IMR-90 (cell line): Measurements from ENCODE around the gene HSD3B2. TPM values are rescaled to one million over a fixed set of nuclear protein-coding genes. Genes with fewer than 3 reads are reported as not detected.

Experiments used
- ATAC-seq: fragments of 200-7000 bp; cut with Tn5 transposase; 2 replicates; pipeline ENCODE4 v1.9.1; 2020; ENCODE audit warnings: low read depth, mild to moderate bottlenecking, moderate library complexity
- Bru-seq: library from RNA; stranded (reverse); fragments of 400-500 nt; gene quantifications from one replicate; lab custom pipeline; 2021; lab: Mats Ljungman, UMichigan
- BruChase-seq, 2 experiments: library from RNA; stranded (reverse); fragments of 400-500 nt; gene quantifications; one replicate each; lab custom pipeline; 2021; lab: Mats Ljungman, UMichigan
- BruUV-seq: library from RNA; stranded (reverse); fragments of 400-500 nt; replicated peaks from 2 replicates; lab custom pipeline; 2021; lab: Mats Ljungman, UMichigan
- CTCF ChIA-PET: fragments of 300-600 bp; formaldehyde crosslinking; extraction: SDS; loops from one replicate; lab custom pipeline; 2021; ENCODE audit warnings: antibody characterized with exemption; lab: Yijun Ruan, JAX
- POLR2A ChIA-PET: fragments of 300-600 bp; sonication (Branson Sonifier 250); formaldehyde crosslinking; loops from one replicate; lab custom pipeline; 2022; ENCODE audit warnings: antibody characterized with exemption; ENCODE audit not compliant: unreplicated experiment; lab: Charles Lee
- DNase-seq: peaks from one replicate; pipeline ENCODE4 v3.0.0; 2013
- H2AFZ ChIP-seq: replicated peaks from 2 replicates; pipeline ENCODE3; 2013; ENCODE audit warnings: low read length, mild to moderate bottlenecking; ENCODE audit not compliant: poor library complexity
- H2AK5ac ChIP-seq: 2 replicates; pipeline ENCODE4 v1.6.1; 2013; ENCODE audit warnings: low read depth, low read length, inconsistent platforms
- H2AK9ac ChIP-seq: replicated peaks from 2 replicates; pipeline ENCODE3; 2013; ENCODE audit warnings: mild to moderate bottlenecking, low read depth, low read length, moderate library complexity; ENCODE audit not compliant: poor library complexity
- H2BK120ac ChIP-seq: 2 replicates; pipeline ENCODE4 v1.6.1; 2013; ENCODE audit warnings: low read depth, low read length, inconsistent platforms
- H2BK15ac ChIP-seq: 3 replicates; pipeline ENCODE4 v1.6.1; 2013; ENCODE audit warnings: low read depth, low read length, inconsistent platforms
- H2BK20ac ChIP-seq: 2 replicates; pipeline ENCODE4 v1.6.1; 2013; ENCODE audit warnings: low read depth, mild to moderate bottlenecking, inconsistent platforms, low read length, moderate library complexity
- H2BK5ac ChIP-seq: 2 replicates; pipeline ENCODE4 v1.6.1; 2013; ENCODE audit warnings: mild to moderate bottlenecking, low read depth, low read length, inconsistent platforms; ENCODE audit not compliant: poor library complexity, severe bottlenecking
- H3K14ac ChIP-seq: replicated peaks from 2 replicates; pipeline ENCODE4 v1.6.1; 2013; ENCODE audit warnings: low read depth, low read length, inconsistent platforms
- H3K18ac ChIP-seq: 2 replicates; pipeline ENCODE4 v1.6.1; 2013; ENCODE audit warnings: low read depth, low read length, control low read depth
- H3K23ac ChIP-seq: 2 replicates; pipeline ENCODE4 v1.6.1; 2013; ENCODE audit warnings: low read depth, low read length, inconsistent platforms
- H3K27ac ChIP-seq: 2 replicates; pipeline ENCODE4 v1.5.1; 2013; ENCODE audit warnings: mild to moderate bottlenecking, control low read depth, low read length; ENCODE audit not compliant: insufficient read depth
- H3K27me3 ChIP-seq: 2 replicates; pipeline ENCODE4 v1.6.1; 2013; ENCODE audit warnings: low read length; ENCODE audit not compliant: control insufficient read depth, insufficient read depth
- H3K36me3 ChIP-seq: 2 replicates; pipeline ENCODE4 v1.6.1; 2013; ENCODE audit warnings: low read length, mixed read lengths; ENCODE audit not compliant: control insufficient read depth, insufficient read depth
- H3K4ac ChIP-seq: 2 replicates; pipeline ENCODE4 v1.6.1; 2013; ENCODE audit warnings: low read depth, low read length, inconsistent platforms
- H3K4me1 ChIP-seq: 2 replicates; pipeline ENCODE4 v1.6.1; 2013; ENCODE audit warnings: low read length, mixed read lengths; ENCODE audit not compliant: control insufficient read depth, insufficient read depth
- H3K4me2 ChIP-seq: 2 replicates; pipeline ENCODE4 v1.6.1; 2013; ENCODE audit warnings: low read depth, mild to moderate bottlenecking, control low read depth, low read length, moderate library complexity
- H3K4me3 ChIP-seq: 2 replicates; pipeline ENCODE4 v1.5.1; 2013; ENCODE audit warnings: low read depth, mild to moderate bottlenecking, control low read depth, low read length, moderate library complexity; ENCODE audit not compliant: insufficient read depth
- H3K56ac ChIP-seq: 2 replicates; pipeline ENCODE4 v1.6.1; 2013; ENCODE audit warnings: low read length, inconsistent platforms; ENCODE audit not compliant: insufficient read depth; ENCODE audit errors: extremely low read depth
- H3K79me1 ChIP-seq, 2 experiments: 2 replicates each; pipeline ENCODE4 v1.6.1; 2013; ENCODE audit warnings: low read length in 2 of 2, inconsistent platforms in 1 of 2, low read depth in 1 of 2
- H3K9ac ChIP-seq: 2 replicates; pipeline ENCODE4 v1.6.1; 2013; ENCODE audit warnings: low read depth, low read length, control low read depth
- H3K9me1 ChIP-seq: 2 replicates; pipeline ENCODE4 v1.6.1; 2013; ENCODE audit warnings: low read length, inconsistent platforms; ENCODE audit not compliant: insufficient read depth
- H3K9me3 ChIP-seq: 2 replicates; pipeline ENCODE4 v1.6.1; 2013; ENCODE audit warnings: low read length; ENCODE audit not compliant: control insufficient read depth, insufficient read depth
- H4K20me1 ChIP-seq: 2 replicates; pipeline ENCODE4 v1.6.1; 2013; ENCODE audit warnings: low read length, inconsistent platforms; ENCODE audit not compliant: insufficient read depth
- H4K5ac ChIP-seq: 2 replicates; pipeline ENCODE4 v1.6.1; 2013; ENCODE audit warnings: mild to moderate bottlenecking, low read depth, low read length, control low read depth
- H4K8ac ChIP-seq, 2 experiments: 2 replicates each; pipeline ENCODE4 v1.6.1; 2013; ENCODE audit warnings: low read depth in 2 of 2, low read length in 2 of 2, control low read depth in 1 of 2, inconsistent platforms in 1 of 2
- H4K91ac ChIP-seq: 2 replicates; pipeline ENCODE4 v1.6.1; 2013; ENCODE audit warnings: low read depth, low read length, inconsistent platforms; ENCODE audit not compliant: insufficient read depth
- BHLHE40 ChIP-seq: fragments of 150-350 bp; IDR thresholded peaks from 2 replicates; pipeline ENCODE4 v1.6.1; 2016; ENCODE audit warnings: mild to moderate bottlenecking, low read depth, low read length
- CEBPB ChIP-seq: IDR thresholded peaks from 2 replicates; pipeline ENCODE4 v1.6.1; 2012; ENCODE audit warnings: low read depth, low read length, improper control_type of control experiment
- CHD1 ChIP-seq: IDR thresholded peaks from 2 replicates; pipeline ENCODE4 v1.6.1; 2012; ENCODE audit warnings: low read depth, low read length, improper control_type of control experiment
- FOS ChIP-seq: fragments of 150-350 bp; IDR thresholded peaks from 2 replicates; pipeline ENCODE4 v1.6.1; 2016; ENCODE audit warnings: low read depth, low read length
- MAFK ChIP-seq: IDR thresholded peaks from 2 replicates; pipeline ENCODE4 v1.6.1; 2012; ENCODE audit warnings: low read depth, low read length, improper control_type of control experiment
- MAZ ChIP-seq: IDR thresholded peaks from 2 replicates; pipeline ENCODE4 v1.6.1; 2012; ENCODE audit warnings: low read depth, mild to moderate bottlenecking, low read length, improper control_type of control experiment, moderate library complexity, borderline replicate concordance
- MXI1 ChIP-seq: IDR thresholded peaks from 2 replicates; pipeline ENCODE4 v1.6.1; 2012; ENCODE audit warnings: low read depth, mild to moderate bottlenecking, low read length, moderate library complexity, borderline replicate concordance
- NFE2L2 ChIP-seq: fragments of 150-350 bp; IDR thresholded peaks from 2 replicates; pipeline ENCODE4 v1.6.1; 2016; ENCODE audit warnings: low read depth, mild to moderate bottlenecking, low read length
- POLR2A ChIP-seq: IDR thresholded peaks from 2 replicates; pipeline ENCODE4 v1.6.1; 2012; ENCODE audit warnings: mild to moderate bottlenecking, low read depth, low read length
- RAD21 ChIP-seq: IDR thresholded peaks from 2 replicates; pipeline ENCODE4 v1.6.1; 2012; ENCODE audit warnings: low read length, improper control_type of control experiment
- RCOR1 ChIP-seq: IDR thresholded peaks from 2 replicates; pipeline ENCODE4 v1.6.1; 2012; ENCODE audit warnings: mild to moderate bottlenecking, low read length, improper control_type of control experiment; ENCODE audit not compliant: insufficient replicate concordance
- RFX5 ChIP-seq: IDR thresholded peaks from 2 replicates; pipeline ENCODE4 v1.8.0; 2012; ENCODE audit warnings: low read depth, mild to moderate bottlenecking, low read length, moderate library complexity
- SMC3 ChIP-seq: fragments of 150-350 bp; IDR thresholded peaks from 2 replicates; pipeline ENCODE4 v1.6.1; 2016; ENCODE audit warnings: low read depth, mild to moderate bottlenecking, antibody characterized with exemption, low read length, moderate library complexity
- WGBS, 2 experiments: methylation state at CpG; one replicate each; pipeline versions ENCODE4 v1.1.5 to v1.1.7; 2013; ENCODE audit warnings: missing lambda C conversion rate in 2 of 2; ENCODE audit not compliant: insufficient read length in 1 of 2; ENCODE audit errors: extremely low coverage in 2 of 2; 5-methylcytosine and 5-hydroxymethylcytosine counted together
- dilution Hi-C: fragments of 300-500 bp; cut with HindIII; formaldehyde crosslinking; loops from one replicate; pipeline ENCODE4 v1.14.3; 2018; ENCODE audit warnings: low sequenced_read_pairs; ENCODE audit not compliant: unreplicated experiment
- in situ Hi-C: fragments of 300-500 bp; cut with MboI; formaldehyde crosslinking; loops from 3 replicates; pipeline ENCODE4 v1.14.3; 2019; ENCODE audit warnings: low sequenced_read_pairs, inconsistent platforms, mixed read lengths
- intact Hi-C: fragments of 100-400 bp; cut with micrococcal nuclease; formaldehyde crosslinking; loops from 2 replicates; pipeline ENCODE4 v1.10.0; 2022
- long read RNA-seq: library from polyadenylated mRNA; unstranded; transcript quantifications from one replicate; pipeline ENCODE4 v2.0.0, GENCODE V29; 2021; ENCODE audit not compliant: unreplicated experiment
- polyA plus RNA-seq, 3 experiments: library from polyadenylated mRNA; depleted of rRNA; stranded (reverse); fragments of >200 nt; gene quantifications; 2 replicates each; pipeline ENCODE4 v1.2.3, GENCODE V29; 2012; ENCODE audit warnings: low replicate concordance in 1 of 3
- total RNA-seq: library from RNA; depleted of rRNA; stranded (reverse); fragments of >200 nt; gene quantifications from 2 replicates; pipeline ENCODE4 v1.2.3, GENCODE V29; 2012; rRNA removed
- TF ChIP-seq, protein P1 (sequence below): fragments of 150-350 bp; IDR thresholded peaks from 2 replicates; pipeline ENCODE4 v1.6.1; 2017; ENCODE audit warnings: mild to moderate bottlenecking, antibody characterized with exemption, low read length, low read depth
- TF ChIP-seq, protein P2 (sequence below): fragments of 150-350 bp; IDR thresholded peaks from 2 replicates; pipeline ENCODE4 v1.6.1; 2016; ENCODE audit warnings: low read depth, mild to moderate bottlenecking, low read length, moderate library complexity, borderline replicate concordance
- TF ChIP-seq, protein P3 (sequence below): conservative IDR thresholded peaks from 2 replicates; pipeline ENCODE4 v1.5.1; 2012; ENCODE audit warnings: mild to moderate bottlenecking, low read depth, low read length, improper control_type of control experiment

The HSD3B2 gene
- not detected in 2 replicates for total RNA-seq
- not detected in 2 replicates for polyA plus RNA-seq (2012; rRNA removed)
- polyA plus RNA-seq (2012; cell fraction: cytosol; rRNA removed), result not detected in 2 replicates
- polyA plus RNA-seq (2012; cell fraction: nucleus; rRNA removed; ENCODE audit: low replicate concordance), result not detected in 2 replicates
- Bru-seq, nascent RNA, result not detected
- BruChase-seq, experiment 1, labeled RNA remaining after a 6-hour chase, result not detected
- not detected for BruChase-seq, experiment 2, labeled RNA remaining after a 2-hour chase
- long read RNA-seq, result 0 reads

DNA sequence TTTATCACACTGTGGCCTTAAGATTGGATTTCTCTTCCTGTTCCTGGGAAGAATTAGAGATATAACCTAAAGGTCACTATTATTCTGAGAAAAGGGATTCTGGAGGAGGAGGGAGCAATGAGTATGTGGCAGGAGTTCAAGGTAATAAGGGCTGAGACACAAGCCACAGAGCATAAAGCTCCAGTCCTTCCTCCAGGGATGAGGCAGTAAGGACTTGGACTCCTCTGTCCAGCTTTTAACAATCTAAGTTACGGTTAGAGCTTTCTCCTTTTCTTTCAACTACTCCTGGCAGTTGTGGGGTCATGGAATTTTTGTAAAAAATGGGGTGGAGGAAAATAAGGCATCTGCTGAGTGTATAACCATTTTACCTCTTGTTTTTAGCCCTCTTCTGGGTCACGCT lies at the start of gene HSD3B2:
Gene HSD3B2 (plus strand): TSS at position 201 of the 400 bp plus-strand sequence. CDS start 270 bp downstream, outside the sequence.
- H3K27ac ChIP-seq, result no peak within 1 kb of the TSS
- H3K23ac ChIP-seq, result no peak within 1 kb of the TSS
- H2AK5ac ChIP-seq, result no peak within 1 kb of the TSS
- H3K4me2 ChIP-seq, result no peak within 1 kb of the TSS
- in situ Hi-C loops (no loop called here), intact Hi-C loops (no loop called here), dilution Hi-C loops (no loop called here)
- no peak within 1 kb of the TSS for H2BK5ac ChIP-seq
- no peak within 1 kb of the TSS for H2BK120ac ChIP-seq
- no peak within 1 kb of the TSS for H2BK20ac ChIP-seq
- ChIA-PET CTCF (no interaction called here), POLR2A (no interaction called here)
- H4K8ac ChIP-seq, result no peak within 1 kb of the TSS
- no peak within 1 kb of the TSS for H3K56ac ChIP-seq
- H3K18ac ChIP-seq, result no peak within 1 kb of the TSS
- no peaks in the 10 kb centered on the region for H4K20me1 ChIP-seq
- ATAC-seq, result no peak
- H3K4me3 ChIP-seq, result no peak within 1 kb of the TSS
- H2AK9ac ChIP-seq, result no peak within 1 kb of the TSS
- H3K14ac ChIP-seq, result no peak within 1 kb of the TSS
- H4K5ac ChIP-seq, result no peak within 1 kb of the TSS
- WGBS, 2 experiments, result no CpG with 5 or more reads among the region's 2 CpGs
- H3K9me3 ChIP-seq, result no peaks in the 10 kb centered on the region
- DNase-seq, result no peak
- H4K91ac ChIP-seq, result no peak within 1 kb of the TSS
- H2BK15ac ChIP-seq, result no peak within 1 kb of the TSS
- no peak for TF ChIP-seq CEBPB
- TF ChIP-seq, protein P1, sequence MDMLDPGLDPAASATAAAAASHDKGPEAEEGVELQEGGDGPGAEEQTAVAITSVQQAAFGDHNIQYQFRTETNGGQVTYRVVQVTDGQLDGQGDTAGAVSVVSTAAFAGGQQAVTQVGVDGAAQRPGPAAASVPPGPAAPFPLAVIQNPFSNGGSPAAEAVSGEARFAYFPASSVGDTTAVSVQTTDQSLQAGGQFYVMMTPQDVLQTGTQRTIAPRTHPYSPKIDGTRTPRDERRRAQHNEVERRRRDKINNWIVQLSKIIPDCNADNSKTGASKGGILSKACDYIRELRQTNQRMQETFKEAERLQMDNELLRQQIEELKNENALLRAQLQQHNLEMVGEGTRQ, result no peak
- no peak for TF ChIP-seq POLR2A
- TF ChIP-seq RFX5, result no peak
- TF ChIP-seq NFE2L2, result no peak
- no peak for TF ChIP-seq MXI1
- TF ChIP-seq RCOR1, result no peak
- no peak for TF ChIP-seq CHD1
- TF ChIP-seq BHLHE40, result no peak
- TF ChIP-seq, protein P2, sequence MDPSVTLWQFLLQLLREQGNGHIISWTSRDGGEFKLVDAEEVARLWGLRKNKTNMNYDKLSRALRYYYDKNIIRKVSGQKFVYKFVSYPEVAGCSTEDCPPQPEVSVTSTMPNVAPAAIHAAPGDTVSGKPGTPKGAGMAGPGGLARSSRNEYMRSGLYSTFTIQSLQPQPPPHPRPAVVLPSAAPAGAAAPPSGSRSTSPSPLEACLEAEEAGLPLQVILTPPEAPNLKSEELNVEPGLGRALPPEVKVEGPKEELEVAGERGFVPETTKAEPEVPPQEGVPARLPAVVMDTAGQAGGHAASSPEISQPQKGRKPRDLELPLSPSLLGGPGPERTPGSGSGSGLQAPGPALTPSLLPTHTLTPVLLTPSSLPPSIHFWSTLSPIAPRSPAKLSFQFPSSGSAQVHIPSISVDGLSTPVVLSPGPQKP, result no peak
- TF ChIP-seq RAD21, result no peak
- TF ChIP-seq SMC3, result no peak
- no peak for TF ChIP-seq MAZ
- no peak for TF ChIP-seq FOS
- TF ChIP-seq MAFK, result no peak
- TF ChIP-seq, protein P3, sequence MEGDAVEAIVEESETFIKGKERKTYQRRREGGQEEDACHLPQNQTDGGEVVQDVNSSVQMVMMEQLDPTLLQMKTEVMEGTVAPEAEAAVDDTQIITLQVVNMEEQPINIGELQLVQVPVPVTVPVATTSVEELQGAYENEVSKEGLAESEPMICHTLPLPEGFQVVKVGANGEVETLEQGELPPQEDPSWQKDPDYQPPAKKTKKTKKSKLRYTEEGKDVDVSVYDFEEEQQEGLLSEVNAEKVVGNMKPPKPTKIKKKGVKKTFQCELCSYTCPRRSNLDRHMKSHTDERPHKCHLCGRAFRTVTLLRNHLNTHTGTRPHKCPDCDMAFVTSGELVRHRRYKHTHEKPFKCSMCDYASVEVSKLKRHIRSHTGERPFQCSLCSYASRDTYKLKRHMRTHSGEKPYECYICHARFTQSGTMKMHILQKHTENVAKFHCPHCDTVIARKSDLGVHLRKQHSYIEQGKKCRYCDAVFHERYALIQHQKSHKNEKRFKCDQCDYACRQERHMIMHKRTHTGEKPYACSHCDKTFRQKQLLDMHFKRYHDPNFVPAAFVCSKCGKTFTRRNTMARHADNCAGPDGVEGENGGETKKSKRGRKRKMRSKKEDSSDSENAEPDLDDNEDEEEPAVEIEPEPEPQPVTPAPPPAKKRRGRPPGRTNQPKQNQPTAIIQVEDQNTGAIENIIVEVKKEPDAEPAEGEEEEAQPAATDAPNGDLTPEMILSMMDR, result no peak
- no TSS peak for BruUV-seq
- no peaks in the 10 kb centered on the region for H3K79me1 ChIP-seq
- H3K4me1 ChIP-seq, result no peaks in the 10 kb centered on the region
- no peak within 1 kb of the TSS for H2AFZ ChIP-seq
- no peak within 1 kb of the TSS for H3K9ac ChIP-seq
- no peak within 1 kb of the TSS for H3K4ac ChIP-seq
- no peaks in the 10 kb centered on the region for H3K9me1 ChIP-seq
- H3K27me3 ChIP-seq, result no peaks in the 10 kb centered on the region
- H3K36me3 ChIP-seq, result no peaks in the 10 kb centered on the region
